Activated naive CD8-positive, alpha-beta T cell treated with anti-CD3 and anti-CD28 coated beads for 36 hours (primary cell): ENCODE results near the gene CDCA7. TPM values are rescaled to one million over a fixed set of nuclear protein-coding genes. Genes with fewer than 3 reads are reported as not detected.
A peak's percentile ranks its signal among the peaks of the same experiment; 100 is the strongest.
"Not testable (repeated sequence)": the region's sequence is repeated elsewhere in the genome, so short reads cannot be mapped to it uniquely, and the experiment has no call there.

Experiments
- DNase-seq: peaks from one replicate; pipeline ENCODE4 v3.0.0; 2021
- H3K27ac Mint-ChIP-seq: one replicate; pipeline ENCODE4 v1.8.0; 2022; ENCODE audit warnings: mild to moderate bottlenecking, moderate library complexity, mixed read lengths
- H3K27me3 Mint-ChIP-seq: one replicate; pipeline ENCODE4 v1.8.0; 2022; ENCODE audit warnings: mild to moderate bottlenecking, mixed read lengths
- H3K36me3 Mint-ChIP-seq: one replicate; pipeline ENCODE4 v1.8.0; 2021; ENCODE audit warnings: mild to moderate bottlenecking, mixed read lengths
- H3K4me1 Mint-ChIP-seq: one replicate; pipeline ENCODE4 v1.8.0; 2021; ENCODE audit warnings: mixed read lengths
- H3K4me3 Mint-ChIP-seq: one replicate; pipeline ENCODE4 v1.8.0; 2022; ENCODE audit warnings: mild to moderate bottlenecking, moderate library complexity, mixed read lengths
- H3K9me3 Mint-ChIP-seq: one replicate; pipeline ENCODE4 v1.8.0; 2022; ENCODE audit warnings: mixed read lengths
- total RNA-seq, 2 experiments: library from RNA; stranded (reverse); gene quantifications; one replicate each; pipeline ENCODE4 v1.2.3, GENCODE V29; 2021

Gene CDCA7
- 10 to 100 TPM; 79.3 to 79.4 TPM for total RNA-seq

GRCh38 chr2:173354582-173355131 is at the start of gene CDCA7:
Gene CDCA7 (plus strand): TSS chr2:173354872. CDS start chr2:173354964, 92 bp downstream.
- Mint-ChIP-seq H3K9me3 (no peaks in the 10 kb centered on the region), H3K27me3 (peaks cover 65% of the 10 kb centered on the region)

GRCh38 chr2:173305303-173305702 is 49.4 kb upstream of the CDCA7 start:
- no peak for DNase-seq
- Mint-ChIP-seq H3K27ac (no peak overlapping the region), H3K27me3 (no peaks in the 10 kb centered on the region), H3K9me3 (peaks cover 5% of the 10 kb centered on the region), H3K4me3 (no peak overlapping the region), H3K4me1 (no peaks in the 10 kb centered on the region), H3K36me3 (no peaks in the 10 kb centered on the region)

More at GRCh38 chr2:173354582-173355131, at the start of gene CDCA7:
- peak within 1 kb of the TSS; percentile 96 for H3K27ac Mint-ChIP-seq
- peaks cover 31% of the 10 kb centered on the region for H3K36me3 Mint-ChIP-seq
- H3K4me1 Mint-ChIP-seq: peaks cover 15% of the 10 kb centered on the region
- peak; percentile 83 for DNase-seq
- H3K4me3 Mint-ChIP-seq: peak within 1 kb of the TSS; percentile 86

DNA sequence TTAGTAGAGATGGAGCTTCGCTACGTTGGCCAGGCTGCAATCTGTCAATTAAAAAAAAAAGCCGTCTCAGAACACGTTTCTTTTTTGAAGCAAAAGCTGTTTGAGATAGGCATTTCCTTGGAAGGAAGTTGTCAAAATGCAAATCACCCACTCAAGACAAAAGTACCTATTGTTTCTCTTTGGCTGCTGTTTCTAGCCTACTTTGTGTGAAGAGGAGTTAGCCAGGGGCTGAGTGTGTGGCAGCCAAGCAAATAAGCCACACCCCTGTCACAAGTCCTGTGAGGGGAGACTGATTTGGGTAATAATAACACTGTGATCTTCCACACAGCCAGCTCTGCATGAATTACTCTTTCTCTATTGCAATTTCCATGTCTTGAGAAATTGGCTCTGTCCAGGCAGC is 47.4 kb upstream of the CDCA7 start:
- H3K4me1 Mint-ChIP-seq: no peaks in the 10 kb centered on the region

DNA sequence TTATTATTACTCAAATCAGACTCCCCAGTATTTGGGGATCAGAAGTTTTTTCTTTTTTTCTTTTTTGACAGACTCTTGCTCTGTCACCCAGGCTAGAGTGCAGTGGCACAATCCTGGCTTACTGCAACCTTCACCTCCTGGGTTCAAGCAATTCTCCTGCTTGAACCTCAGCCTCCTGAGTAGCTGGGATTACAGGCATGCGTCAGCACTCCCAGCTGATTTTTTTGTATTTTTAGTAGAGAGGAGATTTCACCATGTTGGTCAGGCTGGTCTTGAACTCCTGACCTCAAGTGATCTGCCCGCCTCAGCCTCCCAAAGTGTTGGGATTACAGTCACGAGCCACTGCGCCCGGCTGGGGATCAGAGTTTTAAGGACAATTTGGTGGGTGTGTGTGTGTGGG is 45.3 kb upstream of the CDCA7 start:
- DNase-seq, H3K27me3 Mint-ChIP-seq, H3K4me1 Mint-ChIP-seq, H3K27ac Mint-ChIP-seq, H3K4me3 Mint-ChIP-seq, H3K36me3 Mint-ChIP-seq, H3K9me3 Mint-ChIP-seq: not testable (repeated sequence)

More for the DNA sequence above, 47.4 kb upstream of the CDCA7 start:
- no peak for DNase-seq
- no peak overlapping the region for H3K27ac Mint-ChIP-seq
- H3K4me3 Mint-ChIP-seq: no peak overlapping the region
- H3K27me3 Mint-ChIP-seq: no peaks in the 10 kb centered on the region
- no peaks in the 10 kb centered on the region for H3K36me3 Mint-ChIP-seq
- no peaks in the 10 kb centered on the region for H3K9me3 Mint-ChIP-seq

DNA sequence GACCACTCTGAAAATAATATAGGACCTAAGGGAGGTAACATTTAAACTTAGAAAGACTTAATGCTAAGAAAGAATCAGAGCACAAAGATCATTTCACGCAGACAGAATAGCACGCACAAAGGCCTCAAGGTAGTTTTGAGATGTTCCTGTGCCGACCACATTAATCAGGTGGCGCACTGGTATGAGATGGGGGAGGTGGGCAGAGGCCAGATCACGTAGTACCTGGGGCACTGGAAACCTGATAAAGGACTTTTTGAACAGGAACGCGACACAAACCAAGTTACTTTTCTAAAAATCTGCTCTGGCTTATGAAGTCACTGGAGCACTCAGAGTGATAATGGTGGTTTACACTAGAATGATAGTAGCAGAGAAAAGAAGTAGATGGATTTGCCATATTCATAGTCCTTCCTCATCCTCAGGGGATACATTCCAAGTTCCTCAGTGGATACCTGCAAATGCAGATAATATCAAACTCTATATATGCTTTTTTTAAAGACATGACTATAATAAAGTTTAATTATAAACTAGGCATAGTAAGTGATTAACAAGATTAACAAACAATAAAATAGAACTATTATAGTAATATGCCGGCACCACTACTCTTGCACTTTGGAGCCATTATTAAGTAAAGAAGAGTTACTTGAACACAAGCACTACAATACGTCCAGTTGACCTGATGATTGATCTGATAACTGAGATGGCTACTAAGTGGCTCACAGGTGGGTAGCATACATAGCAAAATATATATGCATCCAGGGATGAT is 42.6 kb upstream of the CDCA7 start:
- Mint-ChIP-seq H3K27me3 (no peaks in the 10 kb centered on the region), H3K27ac (no peak overlapping the region), H3K36me3 (no peaks in the 10 kb centered on the region), H3K4me3 (no peak overlapping the region), H3K4me1 (no peaks in the 10 kb centered on the region), H3K9me3 (no peaks in the 10 kb centered on the region)
- no peak for DNase-seq

DNA sequence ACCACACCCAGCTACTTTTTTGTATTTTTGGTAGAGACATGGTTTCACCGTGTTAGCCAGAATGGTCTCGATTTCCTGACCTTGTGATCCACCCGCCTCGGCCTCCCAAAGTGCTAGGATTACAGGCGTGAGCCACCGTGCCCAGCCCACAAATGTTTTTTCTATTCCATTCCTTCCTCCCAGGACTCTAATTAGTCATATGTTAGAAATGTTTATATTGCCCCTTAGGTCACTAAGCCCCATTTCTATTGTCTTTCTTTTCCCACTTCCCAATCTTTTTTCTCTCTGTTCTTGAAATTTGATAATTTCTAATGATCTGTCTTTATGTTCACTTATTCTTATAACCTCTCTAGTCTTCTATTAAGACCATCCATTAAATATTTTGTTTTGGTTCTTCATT is 31.3 kb upstream of the CDCA7 start:
- Mint-ChIP-seq H3K36me3 (no peaks in the 10 kb centered on the region), H3K9me3 (peaks cover 28% of the 10 kb centered on the region), H3K27me3 (peaks cover 10% of the 10 kb centered on the region), H3K27ac (no peak overlapping the region), H3K4me3 (no peak overlapping the region), H3K4me1 (no peaks in the 10 kb centered on the region)
- no peak for DNase-seq

DNA sequence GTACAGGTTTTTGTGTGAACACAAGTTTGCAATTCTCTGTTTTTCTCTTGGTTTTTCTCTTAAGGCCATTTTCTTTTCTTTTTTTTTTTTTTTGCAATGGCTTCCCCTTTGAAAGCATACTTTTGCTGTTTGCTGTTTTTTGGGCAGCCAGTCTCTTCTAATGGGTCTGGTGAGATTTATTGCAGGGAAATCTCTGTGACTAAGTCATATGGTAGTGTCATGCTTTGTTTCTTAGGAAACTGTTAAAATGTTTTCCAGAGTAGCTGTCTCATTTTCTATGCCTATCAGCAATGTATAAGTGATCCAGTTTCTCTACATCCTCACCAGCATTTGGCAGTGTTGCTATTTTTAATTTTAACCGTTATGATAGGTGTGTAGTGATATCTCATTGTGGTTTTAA is 27.9 kb upstream of the CDCA7 start:
- H3K27ac Mint-ChIP-seq: no peak overlapping the region

DNA sequence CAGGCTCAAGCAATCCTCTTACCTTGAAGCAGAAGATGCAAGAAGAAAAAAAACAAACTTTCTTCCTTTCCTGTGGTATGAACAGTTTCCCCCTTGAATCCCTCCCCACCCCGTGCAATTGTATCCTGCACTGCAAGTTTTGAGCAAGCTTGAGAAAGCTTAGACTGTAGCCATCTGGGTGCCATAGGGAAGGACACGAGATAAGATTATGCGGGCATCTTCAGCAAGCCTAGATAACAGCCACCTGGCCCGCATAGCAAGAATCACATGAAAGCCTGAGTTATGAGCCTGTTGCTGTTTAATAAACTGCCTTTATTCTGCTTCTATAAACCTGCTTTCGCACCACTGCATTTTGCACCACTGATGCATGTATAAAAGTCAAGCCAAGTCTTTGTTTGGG is 27.3 kb upstream of the CDCA7 start:
- Mint-ChIP-seq H3K36me3 (no peaks in the 10 kb centered on the region), H3K9me3 (peaks cover 38% of the 10 kb centered on the region), H3K27ac (no peak overlapping the region), H3K4me1 (no peaks in the 10 kb centered on the region), H3K4me3 (no peak overlapping the region), H3K27me3 (peaks cover 10% of the 10 kb centered on the region)
- no peak for DNase-seq

More for the DNA sequence above, 27.9 kb upstream of the CDCA7 start:
- Mint-ChIP-seq H3K4me3 (no peak overlapping the region), H3K36me3 (no peaks in the 10 kb centered on the region), H3K9me3 (peaks cover 37% of the 10 kb centered on the region), H3K4me1 (no peaks in the 10 kb centered on the region), H3K27me3 (peaks cover 10% of the 10 kb centered on the region)
- DNase-seq: no peak

DNA sequence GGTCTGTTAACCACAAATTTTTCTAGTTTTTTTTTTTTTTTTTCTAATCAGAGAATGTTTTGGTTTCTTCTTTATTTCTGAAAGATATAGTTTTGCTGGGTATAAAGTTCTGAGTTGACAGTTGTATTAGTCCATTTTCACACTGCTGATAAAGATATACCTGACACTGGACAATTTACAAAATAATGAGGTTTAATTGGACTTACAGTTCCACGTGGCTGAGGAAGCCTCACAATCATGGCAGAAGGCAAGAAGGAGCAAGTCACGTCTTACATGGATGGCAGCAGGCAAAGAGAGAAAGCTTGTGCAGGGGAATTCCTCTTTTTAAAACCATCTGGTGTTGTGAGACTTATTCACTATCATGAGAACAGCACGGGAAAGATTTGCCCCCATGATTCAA is 21.7 kb upstream of the CDCA7 start:
- H3K9me3 Mint-ChIP-seq: peaks cover 32% of the 10 kb centered on the region
- H3K36me3 Mint-ChIP-seq, H3K4me1 Mint-ChIP-seq, H3K27ac Mint-ChIP-seq, DNase-seq, H3K4me3 Mint-ChIP-seq: not testable (repeated sequence)
- peaks cover 10% of the 10 kb centered on the region for H3K27me3 Mint-ChIP-seq

- H3K27ac Mint-ChIP-seq: no peak overlapping the region
Measured at GRCh38 chr2:173339807-173340206, 14.9 kb upstream of the CDCA7 start.

GRCh38 chr2:173343921-173344320 is 10.8 kb upstream of the CDCA7 start:
- Mint-ChIP-seq H3K27me3 (peaks cover 7% of the 10 kb centered on the region), H3K36me3 (no peaks in the 10 kb centered on the region), H3K27ac (no peak overlapping the region), H3K4me1 (no peaks in the 10 kb centered on the region), H3K9me3 (peaks cover 10% of the 10 kb centered on the region), H3K4me3 (no peak overlapping the region)
- DNase-seq: no peak

More at GRCh38 chr2:173339807-173340206, 14.9 kb upstream of the CDCA7 start:
- H3K9me3 Mint-ChIP-seq: peaks cover 6% of the 10 kb centered on the region
- H3K36me3 Mint-ChIP-seq: peaks cover under 1% of the 10 kb centered on the region
- no peaks in the 10 kb centered on the region for H3K4me1 Mint-ChIP-seq
- no peak for DNase-seq
- H3K27me3 Mint-ChIP-seq: peaks cover 18% of the 10 kb centered on the region
- H3K4me3 Mint-ChIP-seq: no peak overlapping the region

- Mint-ChIP-seq H3K4me3 (no peak overlapping the region), H3K27me3 (peaks cover 20% of the 10 kb centered on the region), H3K36me3 (no peaks in the 10 kb centered on the region), H3K9me3 (peaks cover 10% of the 10 kb centered on the region), H3K27ac (no peak overlapping the region), H3K4me1 (no peaks in the 10 kb centered on the region)
- DNase-seq: no peak
Measured at GRCh38 chr2:173346035-173346434, 8.6 kb upstream of the CDCA7 start.

DNA sequence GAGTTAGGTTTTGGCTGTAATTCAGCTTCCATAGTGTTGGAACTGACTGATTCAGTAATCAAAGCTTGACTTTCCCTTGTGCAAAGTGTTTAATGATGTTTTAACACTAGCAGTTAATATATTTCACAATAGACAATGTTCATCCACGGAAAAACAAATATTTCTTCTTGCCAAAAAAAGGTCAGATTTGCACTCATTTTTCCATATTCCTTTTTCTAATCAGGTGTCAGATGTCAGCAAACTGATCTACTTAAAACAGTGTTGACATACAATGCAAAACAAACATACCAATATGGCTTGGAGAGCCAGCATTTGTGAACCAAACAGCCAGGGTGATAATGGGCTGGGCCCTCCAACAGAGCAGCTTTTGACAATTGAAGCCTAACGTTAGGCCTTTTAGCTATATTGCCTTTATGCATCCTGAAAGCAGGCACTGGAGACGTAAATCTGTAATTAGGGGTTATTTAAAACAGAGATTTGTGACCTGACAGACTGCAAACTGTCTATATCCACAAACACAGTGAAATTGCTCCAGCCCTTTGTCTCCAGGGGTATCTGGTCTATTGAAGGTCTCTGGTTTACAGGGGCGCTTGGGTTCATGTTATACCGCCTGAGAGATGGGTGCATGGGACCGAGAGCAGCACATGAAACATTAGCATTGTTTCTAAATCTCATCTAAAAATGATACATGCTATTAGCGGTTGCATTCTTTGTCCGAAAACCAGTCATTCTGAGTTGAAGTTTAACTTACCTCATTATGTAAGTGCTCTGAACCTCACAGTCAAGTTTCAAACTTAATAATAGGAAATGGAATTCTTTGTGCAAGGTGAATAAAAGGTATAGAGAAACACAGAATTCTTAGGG is 7.1 kb upstream of the CDCA7 start:
- H3K9me3 Mint-ChIP-seq: peaks cover 10% of the 10 kb centered on the region
- no peak overlapping the region for H3K27ac Mint-ChIP-seq
- DNase-seq: no peak
- H3K36me3 Mint-ChIP-seq: no peaks in the 10 kb centered on the region
- H3K4me1 Mint-ChIP-seq: no peaks in the 10 kb centered on the region
- H3K27me3 Mint-ChIP-seq: peaks cover 28% of the 10 kb centered on the region
- H3K4me3 Mint-ChIP-seq: no peak overlapping the region

DNA sequence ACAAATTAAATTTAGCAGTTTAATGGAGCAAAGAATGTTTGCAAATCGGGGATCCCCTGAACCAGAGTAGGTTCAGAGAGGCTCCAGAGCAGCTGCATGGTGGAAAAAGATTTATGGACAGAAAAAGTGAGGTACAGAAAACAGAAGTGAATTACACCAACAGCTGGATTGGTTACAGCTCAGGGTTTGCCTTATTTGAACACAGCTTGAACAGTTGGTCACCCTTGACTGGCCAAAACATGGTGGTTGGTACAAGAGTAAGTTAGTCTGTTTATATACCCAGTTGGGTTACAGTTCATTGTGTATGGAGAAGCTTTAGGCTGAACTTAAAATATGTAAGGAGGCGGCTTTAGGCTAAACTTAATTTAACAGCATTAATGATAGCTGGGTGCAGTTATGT is 5.4 kb upstream of the CDCA7 start:
- Mint-ChIP-seq H3K4me3 (no peak overlapping the region), H3K27ac (no peak overlapping the region), H3K4me1 (peaks cover 6% of the 10 kb centered on the region), H3K36me3 (no peaks in the 10 kb centered on the region), H3K27me3 (peaks cover 45% of the 10 kb centered on the region), H3K9me3 (peaks cover 10% of the 10 kb centered on the region)
- no peak for DNase-seq

GRCh38 chr2:173350383-173350782 is 4.3 kb upstream of the CDCA7 start:
- no peak for DNase-seq
- Mint-ChIP-seq H3K27me3 (peaks cover 46% of the 10 kb centered on the region), H3K27ac (no peak overlapping the region), H3K4me3 (no peak overlapping the region), H3K36me3 (no peaks in the 10 kb centered on the region), H3K4me1 (peaks cover 6% of the 10 kb centered on the region), H3K9me3 (peaks cover 10% of the 10 kb centered on the region)
